Right ventricle myocardium superior (tissue), 1 donor: ENCODE results near the gene KBTBD12. TPM values are rescaled to one million over a fixed set of nuclear protein-coding genes. Genes with fewer than 3 reads are reported as not detected.

Experiments
- ATAC-seq: fragments of 200-7000 bp; cut with Tn5 transposase; one replicate; pipeline ENCODE4 v1.9.1; 2020; ENCODE audit warnings: mild to moderate bottlenecking; ENCODE audit not compliant: poor library complexity
- DNase-seq: peaks from one replicate; pipeline ENCODE4 v3.0.0-alpha.2; 2020
- intact Hi-C: fragments of 100-400 bp; cut with DNase I; formaldehyde crosslinking; loops from one replicate; pipeline ENCODE4 v1.11.2; 2022
- total RNA-seq: library from RNA; stranded (reverse); fragmentation: NEBNext Ultra II Directional; extraction: Animal tissue kit (Norgen Biotek cat#: 25700); gene quantifications from one replicate; pipeline ENCODE4 v1.2.1, GENCODE V29; 2021
- donor health status: DM: no; HTN: yes; CAD: no; lungs with severe emphysema.

KBTBD12 gene
- total RNA-seq, 1 donor from 2014 or later = 29.4 TPM

DNA sequence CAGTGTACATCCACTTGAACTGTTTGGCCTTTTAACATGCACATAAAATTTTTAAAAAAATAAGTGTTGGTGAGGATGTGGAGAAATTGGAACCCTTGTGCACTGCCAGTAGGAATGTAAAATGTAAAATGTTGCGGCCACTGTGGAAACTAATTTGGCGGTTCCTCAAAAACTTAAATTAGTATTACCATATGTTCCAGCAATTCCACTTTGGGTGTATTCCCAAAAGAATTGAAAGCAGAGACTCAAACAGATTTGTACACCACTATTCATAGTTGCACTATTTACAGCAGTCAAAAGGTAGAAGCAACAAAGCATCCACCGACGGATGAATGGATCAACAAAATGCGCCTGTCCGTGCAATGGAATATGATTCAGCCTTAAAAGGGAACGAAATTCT lies 82.0 kb downstream of the KBTBD12 start:
- ATAC-seq = no peak
- DNase-seq = no peak
- intact Hi-C loops = no loop called here

DNA sequence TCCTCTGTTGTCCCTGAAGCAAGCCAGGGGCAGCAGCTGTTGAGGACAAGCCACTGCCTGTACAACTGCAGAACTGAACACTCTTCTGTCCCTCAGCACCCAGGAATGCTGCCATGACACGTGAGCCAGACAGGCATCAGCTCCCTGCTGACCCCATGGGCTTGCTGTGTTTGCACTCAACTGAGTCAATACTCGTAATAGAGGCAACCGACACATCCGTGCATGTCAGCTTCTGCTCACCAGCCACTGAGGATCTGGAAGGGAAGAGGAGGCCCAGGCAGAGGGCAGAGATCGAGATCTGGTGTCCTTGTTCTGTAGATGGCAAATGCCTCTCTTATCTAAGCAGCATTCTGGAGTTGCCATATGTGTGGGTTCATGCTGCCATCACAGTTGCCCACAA lies 82.9 kb downstream of the KBTBD12 start:
- ATAC-seq (no peak), DNase-seq (no peak)
- intact Hi-C loops = no loop called here

DNA sequence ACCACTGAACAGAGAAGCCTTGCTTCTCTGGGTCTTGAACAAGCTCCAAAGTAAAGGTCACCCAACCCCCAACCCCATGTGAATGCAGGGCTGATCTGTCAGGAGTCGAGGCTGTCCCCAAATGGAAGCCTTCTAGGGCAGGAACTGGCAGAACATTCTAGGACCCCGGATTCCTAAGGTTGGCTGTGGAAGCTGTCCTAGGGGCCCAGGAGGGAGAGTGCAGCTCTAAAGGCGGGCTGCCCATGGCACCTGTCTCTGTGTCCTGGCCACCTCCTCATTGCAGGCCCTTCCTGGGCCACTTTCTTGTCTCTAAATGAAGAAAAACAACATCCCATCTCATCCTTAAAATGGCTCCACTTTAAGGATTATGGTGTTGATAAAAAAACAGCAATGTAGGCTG lies 83.6 kb downstream of the KBTBD12 start:
- intact Hi-C loops = no loop called here
- DNase-seq = no peak
- no peak for ATAC-seq

DNA sequence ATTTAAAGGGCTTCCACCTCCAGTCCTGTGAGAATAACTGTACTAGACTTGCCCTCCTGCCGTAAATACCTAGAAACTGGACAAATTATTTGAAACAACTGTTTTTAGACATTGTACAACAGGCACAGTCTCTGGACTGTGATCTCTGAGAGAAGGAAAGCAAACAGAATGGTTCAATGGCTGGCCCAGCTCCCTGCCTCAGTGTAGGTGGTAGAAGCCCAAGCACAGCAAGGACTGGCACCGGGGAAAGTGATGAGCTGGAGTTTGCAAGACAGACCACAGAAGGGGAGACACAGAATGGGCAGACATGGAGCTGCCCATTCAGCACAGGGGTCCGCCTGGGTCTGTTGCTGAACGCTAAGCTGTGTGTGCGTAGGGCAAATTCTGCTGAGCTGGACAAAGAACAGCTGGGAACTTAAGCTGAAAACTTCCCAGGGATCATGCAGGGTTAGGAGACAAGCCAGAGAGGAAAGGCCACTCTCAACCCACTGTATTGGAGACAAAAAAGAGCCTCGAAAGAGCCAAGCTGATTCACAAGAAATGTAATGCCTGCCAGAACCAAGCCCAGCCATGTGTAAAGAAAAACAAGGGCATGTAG lies 84.6 kb downstream of the KBTBD12 start:
- DNase-seq (no peak), ATAC-seq (no peak)
- intact Hi-C loops = no loop called here

DNA sequence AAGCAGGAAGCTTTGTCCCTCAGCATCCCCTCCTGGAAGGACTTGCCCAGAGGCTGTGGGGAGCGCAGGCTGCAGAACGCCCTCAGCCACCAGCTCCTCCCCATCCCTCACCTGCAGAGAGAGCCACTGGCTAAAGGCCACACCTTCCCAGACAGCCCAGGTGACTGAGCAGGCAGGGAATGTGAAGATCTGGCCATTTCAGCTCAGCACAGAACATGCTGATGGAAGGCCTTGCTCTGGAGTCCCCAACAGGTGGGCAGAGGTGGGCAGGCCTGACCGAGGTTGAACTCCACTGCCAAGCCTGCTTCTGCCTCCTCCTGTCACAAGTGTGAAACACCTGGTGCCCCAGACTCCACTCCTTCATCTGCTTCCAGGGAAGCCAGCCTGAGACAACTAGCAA lies 86.5 kb downstream of the KBTBD12 start:
- intact Hi-C loops = no loop called here
- no peak for ATAC-seq
- no peak for DNase-seq

DNA sequence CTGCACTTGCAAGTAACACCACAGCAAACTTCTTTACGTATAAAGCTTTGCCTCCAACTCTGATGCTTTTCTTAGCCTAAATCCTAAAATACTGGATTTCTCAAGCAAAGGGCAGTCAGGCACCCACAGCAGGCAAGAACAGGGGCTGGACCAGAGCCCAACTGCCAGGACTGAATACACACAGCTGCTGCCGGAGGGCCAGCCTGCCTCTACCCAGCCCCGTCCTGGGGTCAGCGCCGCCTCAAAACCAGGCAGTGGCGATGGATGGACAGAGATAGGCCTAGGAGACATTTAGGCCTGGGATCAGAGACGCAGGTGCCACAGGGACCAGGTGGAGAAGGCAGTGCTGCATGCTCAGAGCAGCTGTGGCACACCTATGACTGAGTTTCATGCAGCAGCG lies 89.6 kb downstream of the KBTBD12 start:
- DNase-seq = no peak
- intact Hi-C loops = no loop called here
- no peak for ATAC-seq

DNA sequence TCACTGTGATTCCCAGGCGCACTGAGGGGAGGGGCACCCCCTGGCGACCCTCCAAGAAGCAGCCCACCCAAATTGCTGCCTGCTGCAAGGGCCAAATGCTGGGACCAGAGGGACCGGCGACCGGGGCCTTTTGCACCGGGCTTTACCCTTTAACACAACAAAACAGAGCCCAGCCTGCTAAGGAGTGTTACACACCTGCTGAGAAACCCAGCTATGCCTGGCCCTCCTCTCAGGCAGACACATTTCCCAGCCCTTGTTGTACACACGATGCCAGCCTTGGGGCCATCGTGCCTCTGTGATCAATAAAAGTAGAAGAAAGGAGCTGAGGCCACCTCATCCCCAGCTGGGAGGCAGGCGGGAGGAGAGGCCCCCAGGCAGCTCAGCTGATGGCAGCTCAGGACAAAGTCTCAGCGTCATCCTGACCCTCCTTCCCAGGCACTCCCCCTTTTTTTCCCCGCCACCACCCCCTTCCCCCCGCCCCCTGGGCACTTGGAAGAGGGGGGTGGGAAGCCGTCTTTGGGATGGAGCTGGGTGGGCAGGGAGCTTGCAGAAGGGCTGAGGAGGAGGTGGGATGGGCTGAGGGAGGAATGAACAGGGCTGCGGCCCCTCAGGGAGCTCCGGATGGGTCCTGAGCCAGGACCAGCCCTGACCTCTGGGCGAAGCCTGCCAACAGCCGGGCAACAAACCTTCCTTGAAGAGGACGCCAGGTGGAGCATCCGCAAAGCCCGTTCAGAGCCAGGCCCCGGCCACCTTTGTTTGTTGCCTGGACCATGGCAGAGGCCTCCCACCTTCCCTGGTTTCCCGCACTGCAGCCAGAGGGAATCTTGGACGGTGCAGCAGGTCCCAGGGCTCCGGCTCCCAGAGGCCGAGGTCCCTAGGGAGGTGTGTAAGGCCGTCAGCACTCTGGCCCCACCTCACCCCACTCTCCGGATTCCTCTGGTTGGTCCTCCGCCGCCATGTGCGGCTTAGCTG lies 91.3 kb downstream of the KBTBD12 start:
- DNase-seq (no peak), ATAC-seq (no peak)
- intact Hi-C loops = no loop called here

DNA sequence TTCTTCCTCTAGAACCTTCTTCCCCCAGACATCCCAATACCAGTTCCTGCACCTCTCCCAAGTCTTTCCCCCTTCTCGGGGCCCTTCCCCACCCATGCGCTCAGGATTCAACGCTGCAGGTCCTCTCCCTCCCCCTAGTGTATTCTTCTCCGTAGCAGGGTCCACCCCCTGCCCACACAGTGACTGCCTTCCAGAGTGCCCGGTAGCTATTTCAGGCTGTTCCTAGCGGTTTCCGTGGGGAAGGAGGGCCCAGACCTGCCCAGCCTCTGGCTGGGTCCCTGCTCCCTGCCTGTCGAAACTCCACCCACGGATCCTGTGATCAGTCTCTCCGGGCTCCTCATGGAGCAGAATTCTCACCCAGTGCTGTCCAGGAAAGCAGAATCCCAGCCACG lies 92.0 kb downstream of the KBTBD12 start:
- DNase-seq = no peak
- ATAC-seq = no peak

DNA sequence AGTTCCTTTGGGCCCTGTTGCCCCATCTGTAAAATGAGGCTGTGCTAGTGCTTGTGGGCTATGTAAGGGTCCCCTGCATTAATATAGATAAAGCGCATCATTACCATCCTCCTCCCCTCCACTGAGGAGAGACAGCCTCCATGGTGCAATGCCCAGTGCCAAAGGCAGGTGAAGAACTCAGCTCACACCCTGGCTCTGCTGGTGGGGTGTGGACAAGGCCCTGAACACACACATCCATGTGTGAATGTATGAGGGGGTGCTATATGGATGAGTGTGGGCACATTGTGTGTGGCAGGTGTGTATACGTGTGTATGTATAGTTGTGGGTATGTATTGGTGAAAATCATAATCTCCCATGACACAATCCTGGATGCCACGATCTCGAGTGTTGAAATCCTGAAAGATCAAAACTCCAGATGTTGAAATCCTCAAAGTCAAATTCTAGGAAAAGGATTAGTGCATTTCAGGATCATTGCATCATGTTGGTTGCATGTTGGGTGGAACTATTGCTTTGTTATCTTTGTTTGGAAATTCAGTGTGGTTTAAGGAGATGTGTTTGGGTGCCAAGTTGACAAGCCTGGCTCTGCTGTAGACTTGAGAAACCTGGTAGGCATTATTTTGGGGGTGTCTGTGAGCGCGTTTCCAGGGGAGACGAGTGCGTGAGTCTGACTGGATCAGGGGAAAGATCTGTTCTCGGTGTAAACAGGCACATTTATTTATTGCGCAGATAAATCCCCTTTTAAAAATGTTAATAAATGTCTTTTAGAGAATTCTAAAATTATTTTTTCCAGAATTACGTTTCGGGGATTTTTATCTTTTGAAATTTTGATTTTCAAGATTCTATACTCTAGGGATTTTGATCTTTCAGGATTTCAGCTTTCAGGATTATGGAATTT lies 95.2 kb downstream of the KBTBD12 start:
- DNase-seq (no peak), ATAC-seq (no peak)
- intact Hi-C loops = no loop called here

More for the DNA sequence above, 92.0 kb downstream of the KBTBD12 start:
- intact Hi-C loops = no loop called here

DNA sequence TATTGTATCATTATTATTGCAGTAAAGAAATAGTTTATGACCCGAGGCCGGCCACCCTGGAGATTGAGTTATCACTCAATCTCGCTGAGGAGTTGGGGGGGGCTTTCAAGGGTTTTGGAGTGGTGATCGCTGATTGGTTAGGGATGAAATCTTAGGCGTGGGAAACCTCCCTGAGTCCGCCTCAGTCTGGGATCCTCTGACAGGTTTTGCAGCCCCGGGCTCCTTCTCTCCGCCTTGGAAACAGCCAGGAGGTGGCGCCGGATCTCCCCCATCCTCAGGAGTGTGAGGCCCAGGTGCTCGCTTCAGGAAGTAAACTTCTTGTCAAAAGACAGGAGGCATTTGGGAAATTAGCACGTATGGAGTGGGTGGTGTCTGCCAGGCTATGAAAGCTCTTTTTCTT lies 96.1 kb downstream of the KBTBD12 start:
- intact Hi-C loops = no loop called here
- DNase-seq = no peak
- no peak for ATAC-seq

DNA sequence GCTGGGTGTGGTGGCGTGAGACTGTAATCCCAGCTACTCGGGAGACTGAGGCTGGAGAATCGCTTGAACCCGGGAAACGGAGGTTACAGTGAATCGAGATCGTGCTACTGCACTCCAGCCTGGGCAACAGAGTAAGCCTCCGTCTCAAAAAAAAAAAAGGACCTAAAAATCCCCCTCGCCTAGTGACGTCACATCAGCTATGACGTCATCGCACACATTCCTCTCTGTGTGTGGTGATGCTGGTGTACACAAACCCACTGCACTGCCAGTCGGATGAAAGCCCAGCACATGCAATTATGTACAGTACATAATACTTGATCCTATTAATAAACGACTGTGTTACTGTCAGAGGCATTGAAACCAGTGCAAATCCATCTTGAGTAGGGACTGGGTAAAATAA lies 97.0 kb downstream of the KBTBD12 start:
- intact Hi-C loops = no loop called here
- DNase-seq = no peak
- no peak for ATAC-seq

DNA sequence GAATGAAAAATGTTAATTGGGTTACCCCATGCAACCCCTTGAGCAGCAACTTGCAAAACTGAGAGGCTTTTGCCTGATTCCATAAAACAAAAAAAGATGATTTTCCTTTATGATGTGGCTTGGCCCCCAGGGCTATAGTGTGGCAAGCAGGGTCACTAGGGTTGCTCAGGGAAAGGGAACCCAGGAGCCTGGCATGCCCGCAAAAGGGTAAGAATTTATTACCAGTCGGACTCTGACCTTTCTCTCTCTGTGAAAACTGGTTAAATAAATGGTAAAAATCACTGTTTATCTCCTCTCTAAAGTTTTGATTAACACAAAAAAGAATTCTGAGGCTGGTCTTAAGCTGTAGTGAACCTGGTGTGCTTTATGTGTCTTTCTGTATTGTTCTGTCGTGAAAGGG lies 99.5 kb downstream of the KBTBD12 start:
- ATAC-seq = no peak
- intact Hi-C loops = no loop called here

DNA sequence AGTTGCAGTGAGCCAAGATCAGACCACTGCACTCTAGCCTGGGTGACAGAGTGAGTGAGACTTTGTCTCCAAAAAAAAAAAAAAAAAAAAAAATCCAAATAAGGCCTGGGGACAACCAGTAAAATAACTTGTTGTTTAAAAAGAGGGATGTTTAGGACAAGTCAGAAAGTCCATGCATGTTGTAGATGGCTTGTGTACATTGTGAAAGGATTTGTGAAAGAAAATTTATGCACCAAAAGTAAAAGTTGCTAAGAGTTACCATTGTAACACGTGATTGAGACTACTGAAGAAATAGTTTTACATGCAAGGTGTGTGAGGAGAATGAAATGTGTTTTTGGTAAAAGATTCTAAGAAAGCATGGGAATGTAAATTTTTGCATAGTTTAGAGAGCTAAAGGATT lies 101.5 kb downstream of the KBTBD12 start:
- intact Hi-C loops = no loop called here
- no peak for ATAC-seq
- DNase-seq = no peak

More for the DNA sequence above, 99.5 kb downstream of the KBTBD12 start:
- no peak for DNase-seq

DNA sequence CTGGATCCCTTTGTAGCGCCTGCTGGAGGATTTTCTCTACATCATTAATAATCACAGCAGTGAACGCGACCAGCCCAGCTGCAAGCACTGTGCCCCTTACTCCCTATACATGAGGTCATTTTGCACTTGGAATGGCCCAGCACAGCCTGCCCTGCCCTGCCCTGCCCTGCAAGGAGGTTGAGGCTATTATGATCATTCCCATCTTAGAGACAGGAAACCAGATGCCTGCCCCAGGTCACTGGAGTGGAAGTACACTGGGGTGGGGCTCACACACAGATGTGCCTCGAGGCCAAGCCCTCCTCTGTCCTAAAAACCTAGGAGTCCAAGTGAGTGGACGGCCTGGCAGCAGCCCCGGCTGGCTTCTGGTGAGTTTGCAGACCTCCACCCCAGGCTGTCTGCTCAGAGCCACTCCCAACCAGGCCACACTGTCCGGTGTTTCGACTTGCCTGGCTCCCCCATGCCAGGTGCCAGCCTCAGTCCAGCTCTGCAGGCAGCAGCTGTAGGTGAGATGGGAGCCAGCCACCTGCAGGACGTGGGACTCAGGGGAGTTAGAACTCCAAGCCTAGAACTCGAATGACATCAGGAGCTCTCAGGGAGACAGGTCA lies 106.8 kb downstream of the KBTBD12 start:
- ATAC-seq (no peak), DNase-seq (no peak)
- intact Hi-C loops = no loop called here

DNA sequence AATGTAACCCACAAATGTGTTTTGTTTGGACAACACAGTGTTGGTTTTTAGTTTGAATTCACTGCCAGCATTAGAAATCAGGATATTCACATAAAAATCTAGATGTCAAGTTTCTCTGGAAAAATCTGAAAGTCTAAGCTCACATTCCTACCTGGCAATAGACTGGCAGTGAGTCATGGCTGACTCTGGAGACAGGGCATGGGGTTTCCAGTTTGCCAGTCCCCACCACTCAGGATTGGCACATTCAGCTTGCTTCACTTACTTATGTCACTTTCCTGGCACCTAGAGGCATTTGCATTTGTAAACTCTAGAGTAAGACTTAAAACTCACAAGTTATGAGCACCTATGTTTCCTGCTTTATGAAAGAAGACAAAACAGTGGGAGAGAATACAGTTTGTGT lies 118.1 kb downstream of the KBTBD12 start:
- DNase-seq = no peak
- no peak for ATAC-seq
- intact Hi-C loops = no loop called here

DNA sequence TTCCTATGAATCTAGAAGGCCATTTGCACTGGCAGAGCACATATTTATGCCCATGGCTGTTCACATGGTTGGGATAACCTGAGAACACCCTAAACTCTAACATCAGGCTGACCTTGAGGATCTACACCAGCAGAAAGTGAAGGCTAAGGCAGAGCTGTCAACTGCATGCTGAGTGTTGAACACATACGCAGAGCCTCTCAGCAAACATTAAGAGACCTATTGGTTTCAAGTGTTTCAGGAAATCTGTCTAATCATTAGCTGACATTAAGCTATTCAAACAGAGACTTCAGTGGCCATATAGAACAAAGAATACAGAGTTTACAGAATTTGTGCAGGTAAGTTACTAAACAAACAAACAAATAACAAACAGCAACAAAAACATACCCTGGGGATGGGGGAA lies 121.1 kb downstream of the KBTBD12 start:
- DNase-seq (no peak), ATAC-seq (no peak)
- intact Hi-C loops = no loop called here
